ENCODE data around the gene SLC35G4. TPM values are rescaled to one million over a fixed set of nuclear protein-coding genes. Genes with fewer than 3 reads are reported as not detected.
A peak's percentile ranks its signal among the peaks of the same experiment; 100 is the strongest.

SLC35G4 gene
- total RNA-seq, 6 experiments from 2014 or later = not detected

GRCh38 chr18:11570073-11570588 is 39.3 kb upstream of the SLC35G4 start:
- H3K36me3 ChIP-seq = no peaks in the 10 kb centered on the region
- intact Hi-C loops (cut with DNase I) = no loop called here
- peak in 1 of 4 donors; percentile 28 for ATAC-seq

DNA sequence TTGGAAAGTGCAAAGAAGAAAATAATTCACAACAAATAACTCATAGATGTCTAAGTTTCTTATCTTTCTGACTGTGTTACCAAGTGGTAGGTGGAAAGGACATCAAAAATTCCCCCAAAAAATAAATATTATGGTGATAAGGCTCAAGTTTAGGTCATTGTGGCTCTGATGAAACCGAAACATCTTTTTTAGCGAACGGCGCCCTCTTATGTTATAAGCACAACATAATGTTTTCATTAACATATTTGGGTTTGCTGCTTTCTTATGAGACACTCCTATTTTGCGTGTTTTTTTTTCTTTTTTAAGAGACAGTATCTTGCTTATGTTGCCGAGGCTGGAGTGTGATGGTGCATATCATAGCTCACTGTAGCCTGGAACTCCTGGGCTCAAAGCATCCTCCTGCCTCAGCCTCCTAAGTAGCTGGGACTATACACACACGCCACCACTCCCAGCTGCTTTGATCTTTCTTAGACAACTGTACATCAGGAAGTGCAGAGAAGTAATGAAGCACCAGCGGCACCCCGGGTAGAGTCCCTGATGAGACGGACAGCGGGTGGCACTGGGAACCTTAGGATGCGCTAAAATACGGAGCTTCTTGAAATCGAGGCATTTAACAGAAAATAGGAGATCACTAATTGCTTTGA is 38.5 kb upstream of the SLC35G4 start:
- no peak overlapping the region for H3K4me3 ChIP-seq
- intact Hi-C loops (cut with DNase I) = no loop called here
- TF ChIP-seq POLR2A (IDR thresholded peaks at IDR 0.05) = no peak
- TF ChIP-seq, protein P1, sequence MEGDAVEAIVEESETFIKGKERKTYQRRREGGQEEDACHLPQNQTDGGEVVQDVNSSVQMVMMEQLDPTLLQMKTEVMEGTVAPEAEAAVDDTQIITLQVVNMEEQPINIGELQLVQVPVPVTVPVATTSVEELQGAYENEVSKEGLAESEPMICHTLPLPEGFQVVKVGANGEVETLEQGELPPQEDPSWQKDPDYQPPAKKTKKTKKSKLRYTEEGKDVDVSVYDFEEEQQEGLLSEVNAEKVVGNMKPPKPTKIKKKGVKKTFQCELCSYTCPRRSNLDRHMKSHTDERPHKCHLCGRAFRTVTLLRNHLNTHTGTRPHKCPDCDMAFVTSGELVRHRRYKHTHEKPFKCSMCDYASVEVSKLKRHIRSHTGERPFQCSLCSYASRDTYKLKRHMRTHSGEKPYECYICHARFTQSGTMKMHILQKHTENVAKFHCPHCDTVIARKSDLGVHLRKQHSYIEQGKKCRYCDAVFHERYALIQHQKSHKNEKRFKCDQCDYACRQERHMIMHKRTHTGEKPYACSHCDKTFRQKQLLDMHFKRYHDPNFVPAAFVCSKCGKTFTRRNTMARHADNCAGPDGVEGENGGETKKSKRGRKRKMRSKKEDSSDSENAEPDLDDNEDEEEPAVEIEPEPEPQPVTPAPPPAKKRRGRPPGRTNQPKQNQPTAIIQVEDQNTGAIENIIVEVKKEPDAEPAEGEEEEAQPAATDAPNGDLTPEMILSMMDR (IDR thresholded peaks at IDR 0.05) = no peak
- H3K27me3 ChIP-seq = no peaks in the 10 kb centered on the region
- H3K27ac ChIP-seq = no peak overlapping the region
- DNase-seq (no peak), ATAC-seq (no peak)
- H3K4me1 ChIP-seq = no peaks in the 10 kb centered on the region
- H3K36me3 ChIP-seq = no peaks in the 10 kb centered on the region
- no peaks in the 10 kb centered on the region for H3K9me3 ChIP-seq
- WGBS (ENCODE audit: insufficient coverage, low coverage, low lambda C conversion rate, missing lambda C conversion rate) = 76% methylated on average over 14 of the region's 14 CpGs

More at GRCh38 chr18:11570073-11570588, 39.3 kb upstream of the SLC35G4 start:
- Histone ChIP-seq H3K4me3 (no peak overlapping the region), H3K27ac (no peak overlapping the region), H3K27me3 (no peaks in the 10 kb centered on the region), H3K4me1 (no peaks in the 10 kb centered on the region), H3K9me3 (no peaks in the 10 kb centered on the region)
- DNase-seq = no peak
- 77% methylated on average over 8 of the region's 10 CpGs for WGBS (ENCODE audit: insufficient coverage, low coverage, low lambda C conversion rate, missing lambda C conversion rate)
- TF ChIP-seq, protein P1 (IDR thresholded peaks at IDR 0.05) = no peak
- TF ChIP-seq POLR2A (IDR thresholded peaks at IDR 0.05) = no peak

DNA sequence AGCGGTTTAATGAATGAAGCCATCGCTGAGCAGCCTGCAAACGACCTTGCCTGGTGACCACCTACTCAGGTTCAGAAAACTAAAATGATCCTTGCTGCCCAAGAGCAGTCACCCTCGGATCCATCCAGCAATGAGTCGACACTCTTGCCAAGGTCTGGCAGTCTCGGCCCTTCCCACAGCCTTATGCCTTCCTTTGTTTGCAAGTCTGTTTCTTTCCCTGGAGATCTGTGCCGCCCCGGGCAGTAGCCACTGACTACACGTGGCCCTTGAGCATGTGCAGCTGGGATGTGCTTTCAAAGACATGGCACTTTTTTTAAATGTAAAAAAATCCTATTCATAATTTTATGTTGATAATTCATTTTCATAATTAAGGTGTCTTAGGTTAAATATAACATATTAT is 37.2 kb upstream of the SLC35G4 start:
- H3K9me3 ChIP-seq = no peaks in the 10 kb centered on the region
- H3K27me3 ChIP-seq = no peaks in the 10 kb centered on the region
- no peak for ATAC-seq
- no peak overlapping the region for H3K4me3 ChIP-seq
- no peak overlapping the region for H3K27ac ChIP-seq
- no peaks in the 10 kb centered on the region for H3K4me1 ChIP-seq
- 26% methylated on average over 4 of the region's 9 CpGs for WGBS (ENCODE audit: insufficient coverage, low coverage, low lambda C conversion rate, missing lambda C conversion rate)
- H3K36me3 ChIP-seq = no peaks in the 10 kb centered on the region
- TF ChIP-seq, protein P1 (IDR thresholded peaks at IDR 0.05) = no peak
- TF ChIP-seq POLR2A (IDR thresholded peaks at IDR 0.05) = no peak
- intact Hi-C loops (cut with DNase I) = no loop called here
- no peak for DNase-seq

GRCh38 chr18:11574545-11574944 is 34.9 kb upstream of the SLC35G4 start:
- Histone ChIP-seq H3K27ac (no peak overlapping the region), H3K27me3 (no peaks in the 10 kb centered on the region), H3K4me1 (no peaks in the 10 kb centered on the region), H3K36me3 (no peaks in the 10 kb centered on the region), H3K4me3 (no peak overlapping the region), H3K9me3 (no peaks in the 10 kb centered on the region)
- ATAC-seq (no peak), DNase-seq (no peak)
- intact Hi-C loops (cut with DNase I) = no loop called here
- WGBS (ENCODE audit: insufficient coverage, low coverage, low lambda C conversion rate, missing lambda C conversion rate) = 38% methylated on average over 3 of the region's 3 CpGs
- TF ChIP-seq, protein P1 (IDR thresholded peaks at IDR 0.05) = no peak
- no peak for TF ChIP-seq POLR2A (IDR thresholded peaks at IDR 0.05)
